Psoas muscle (tissue), 8 donors: Measurements from ENCODE around the gene CD1D. TPM values are rescaled to one million over a fixed set of nuclear protein-coding genes. Genes with fewer than 3 reads are reported as not detected.

ENCODE experiments used
- ATAC-seq, 4 donors: fragments of 200-7000 bp; cut with Tn5 transposase; one replicate each; pipeline ENCODE4 v1.9.1; 2020; ENCODE audit warnings: moderate library complexity in 3 of 4, mild to moderate bottlenecking in 2 of 4
- DNase-seq, 2 donors: peaks; one replicate each; pipeline ENCODE4 v3.0.0-alpha.2; 2020
- H3K27ac ChIP-seq: fragments of 200-600 bp; one replicate; pipeline ENCODE4 v1.8.0; 2022
- H3K27me3 ChIP-seq, 3 donors: fragments of 200-600 bp in 1 of 3; one replicate each; pipeline versions ENCODE4 v1.6.1 to v1.8.0; 2013 to 2022; ENCODE audit warnings: low read length in 2 of 3, mild to moderate bottlenecking in 2 of 3, moderate library complexity in 1 of 3; ENCODE audit not compliant: insufficient read depth in 3 of 3
- H3K36me3 ChIP-seq, 2 donors: fragments of 200-600 bp in 1 of 2; one replicate each; pipeline versions ENCODE4 v1.6.1 to v1.8.0; 2013 to 2022; ENCODE audit warnings: low read depth in 1 of 2, mild to moderate bottlenecking in 1 of 2, moderate library complexity in 1 of 2; ENCODE audit not compliant: insufficient read depth in 1 of 2
- H3K4me1 ChIP-seq: fragments of 200-600 bp; one replicate; pipeline ENCODE4 v1.8.0; 2022
- H3K4me3 ChIP-seq: fragments of 200-600 bp; one replicate; pipeline ENCODE4 v1.8.0; 2022; ENCODE audit warnings: mild to moderate bottlenecking
- H3K9me3 ChIP-seq: fragments of 200-600 bp; one replicate; pipeline ENCODE4 v1.8.0; 2022
- CTCF ChIP-seq: fragments of 200-600 bp; IDR thresholded peaks from one replicate; pipeline ENCODE4 v1.8.0; 2022; ENCODE audit warnings: antibody characterized with exemption
- WGBS, 3 donors: extraction: QIAGEN DNeasy Blood & Tissue Kit; methylation state at CpG; one replicate each; pipeline versions ENCODE4 v1.1.6 to v1.1.7; 2013; 5-methylcytosine and 5-hydroxymethylcytosine counted together
- intact Hi-C, 2 donors: fragments of 100-400 bp; cut with DNase I; formaldehyde crosslinking; loops; one replicate each; pipeline versions ENCODE4 v1.11.0 to v1.14.2; 2022
- polyA plus RNA-seq, 3 donors: library from polyadenylated mRNA; stranded (reverse); fragments of 200-250 nt; gene quantifications; one replicate each; pipeline ENCODE4 v1.2.3, GENCODE V29; 2013
- total RNA-seq, 4 donors: library from RNA; stranded (reverse); fragmentation: NEBNext Ultra II Directional in 2 of 4; extraction: Animal tissue kit (Norgen Biotek cat#: 25700) in 2 of 4; gene quantifications; one replicate each; pipeline versions ENCODE4 v1.2.1 to v1.2.4, GENCODE V29; 2021 to 2023
- donor health status: healthy with polysubstance abuse.
- donor health status: DM: no; HTN: no; CAD: no; lungs with moderate emphysema.
- donor health status: Bipolar disorder and iron deficiency.
- donor health status: healthy.
- donor health status: DM: yes; HTN: yes; CAD: no.
- donor health status: DM: no; HTN: no; CAD: no.
- donor health status: DM: no; HTN: no; CAD: no.
- donor health status: DM: yes; HTN: yes; CAD: no.

Gene CD1D
- total and polyA plus RNA-seq, 7 donors = 0.59 to 7.8 (median 1.2) TPM

DNA sequence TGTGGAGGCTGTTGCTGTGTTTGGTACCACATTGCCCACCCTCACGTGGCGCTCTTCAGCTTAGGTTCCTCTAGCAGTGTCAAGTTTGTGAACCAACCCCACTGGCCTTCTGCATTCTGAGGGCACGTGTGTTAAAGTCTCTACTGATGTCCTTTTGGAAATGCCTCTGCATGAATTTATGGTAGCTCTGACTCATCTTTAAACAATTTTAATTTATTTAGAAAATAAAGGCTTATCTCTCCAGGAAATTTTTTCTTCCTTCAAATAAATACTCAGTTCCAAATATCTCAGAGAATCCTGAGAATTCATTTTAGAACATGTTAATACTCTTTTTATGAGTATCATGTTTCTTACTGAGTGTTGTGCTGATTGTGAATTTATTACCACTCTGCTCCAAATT, 5.5 kb downstream of the CD1D start:
- Histone ChIP-seq H3K4me3 (no peak overlapping the region), H3K27me3 (peaks cover 0 to 28% (median 0%) of the 10 kb centered on the region in 3 donors), H3K27ac (no peak overlapping the region), H3K9me3 (no peaks in the 10 kb centered on the region), H3K36me3 (peaks cover 0 to 6% of the 10 kb centered on the region in 2 donors), H3K4me1 (peaks cover 3% of the 10 kb centered on the region)
- TF ChIP-seq CTCF = no peak
- ATAC-seq (no peak), DNase-seq (no peak)
- intact Hi-C loops = no loop called here
- 56 to 64% (median 62%) methylated on average over 3 of the region's 3 CpGs for WGBS, 3 donors

DNA sequence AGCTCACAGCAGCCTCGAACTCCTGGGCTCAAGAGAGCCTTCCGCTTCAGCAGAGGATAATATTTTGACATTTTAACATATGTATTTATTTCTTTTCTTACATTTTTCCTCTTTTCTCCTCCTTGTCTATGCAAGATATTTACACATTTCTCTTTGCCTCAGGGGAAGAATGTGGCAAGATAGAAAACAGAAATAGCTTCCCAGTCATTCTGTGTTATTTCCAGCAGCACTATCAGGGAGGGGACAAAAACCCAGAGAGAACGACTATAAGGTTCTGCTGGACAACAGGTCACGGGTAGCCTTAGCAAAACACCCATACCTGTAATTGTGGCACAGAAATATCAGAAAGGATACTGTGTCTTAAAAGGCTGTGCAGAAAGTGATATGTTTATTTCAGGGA, 7.9 kb downstream of the CD1D start:
- ATAC-seq (no peak), DNase-seq (no peak)
- Histone ChIP-seq H3K9me3 (no peaks in the 10 kb centered on the region), H3K27me3 (peaks cover 0 to 20% (median 0%) of the 10 kb centered on the region in 3 donors), H3K4me1 (no peaks in the 10 kb centered on the region), H3K36me3 (peaks cover 0 to 6% of the 10 kb centered on the region in 2 donors), H3K4me3 (no peak overlapping the region), H3K27ac (no peak overlapping the region)
- intact Hi-C loops = no loop called here
- no peak for TF ChIP-seq CTCF
- WGBS, 3 donors = 72 to 81% (median 74%) methylated on average over 4 of the region's 4 CpGs

- ATAC-seq (no peak), DNase-seq (no peak)
- Histone ChIP-seq H3K27ac (no peak overlapping the region), H3K27me3 (peaks cover 0 to 16% (median 0%) of the 10 kb centered on the region in 3 donors), H3K36me3 (peaks cover 0 to under 1% of the 10 kb centered on the region in 2 donors), H3K9me3 (no peaks in the 10 kb centered on the region), H3K4me3 (no peak overlapping the region), H3K4me1 (no peaks in the 10 kb centered on the region)
- WGBS, 3 donors = 68 to 80% (median 72%) methylated on average over 3 of the region's 3 CpGs
- intact Hi-C loops = no loop called here
- TF ChIP-seq CTCF = no peak
Observed at GRCh38 chr1:158189624-158190023, 8.9 kb downstream of the CD1D start.

GRCh38 chr1:158191299-158191698, 10.6 kb downstream of the CD1D start:
- H3K27me3 ChIP-seq = peaks cover 0 to 16% (median 0%) of the 10 kb centered on the region in 3 donors
- DNase-seq (no peak), ATAC-seq (no peak)
- no peak for TF ChIP-seq CTCF
- H3K4me1 ChIP-seq = no peaks in the 10 kb centered on the region
- WGBS, 3 donors = 46 to 53% (median 51%) methylated on average over 6 of the region's 6 CpGs
- no peak overlapping the region for H3K27ac ChIP-seq
- no peaks in the 10 kb centered on the region for H3K9me3 ChIP-seq
- H3K36me3 ChIP-seq = no peaks in the 10 kb centered on the region
- H3K4me3 ChIP-seq = no peak overlapping the region
- intact Hi-C loops = no loop called here

- Histone ChIP-seq H3K27me3 (no peaks in the 10 kb centered on the region), H3K9me3 (no peaks in the 10 kb centered on the region), H3K36me3 (no peaks in the 10 kb centered on the region), H3K4me1 (no peaks in the 10 kb centered on the region), H3K4me3 (no peak overlapping the region), H3K27ac (no peak overlapping the region)
- intact Hi-C loops = no loop called here
- no peak for DNase-seq
- no peak for ATAC-seq
- TF ChIP-seq CTCF = no peak
Observed at GRCh38 chr1:158196461-158196860, 15.8 kb downstream of the CD1D start.
